Karpas-422 (cell line): ENCODE data around the gene STOX2. TPM values are rescaled to one million over a fixed set of nuclear protein-coding genes. Genes with fewer than 3 reads are reported as not detected.

Experiments
- DNase-seq: peaks from one replicate; pipeline ENCODE4 v3.0.0-alpha.2; 2015
- H2AFZ ChIP-seq: fragments of 200-600 bp; sonication (generic); 2 replicates; pipeline ENCODE4 v1.6.1; 2014; ENCODE audit warnings: antibody characterized with exemption, low read length, mixed read lengths
- H3K27ac ChIP-seq: fragments of 200-600 bp; sonication (generic); 2 replicates; pipeline ENCODE4 v1.5.1; 2014; ENCODE audit warnings: mild to moderate bottlenecking, low read length, moderate library complexity
- H3K27me3 ChIP-seq: fragments of 200-600 bp; sonication (generic); 2 replicates; pipeline ENCODE4 v1.6.1; 2014; ENCODE audit warnings: low read length, mixed read lengths
- H3K36me3 ChIP-seq: fragments of 200-600 bp; sonication (generic); 2 replicates; pipeline ENCODE4 v1.6.1; 2014; ENCODE audit warnings: low read length, mixed read lengths; ENCODE audit not compliant: insufficient read depth
- H3K4me1 ChIP-seq: fragments of 200-600 bp; sonication (generic); 2 replicates; pipeline ENCODE4 v1.6.1; 2014; ENCODE audit warnings: mild to moderate bottlenecking, low read length, mixed read lengths
- H3K4me2 ChIP-seq: fragments of 200-600 bp; sonication (generic); 2 replicates; pipeline ENCODE4 v1.6.1; 2014; ENCODE audit warnings: low read length, low read depth, mild to moderate bottlenecking; ENCODE audit not compliant: poor library complexity, severe bottlenecking
- H3K4me3 ChIP-seq: fragments of 200-600 bp; sonication (generic); 2 replicates; pipeline ENCODE4 v1.5.1; 2014; ENCODE audit warnings: mild to moderate bottlenecking, antibody characterized with exemption, low read length, mixed read lengths
- H3K79me2 ChIP-seq: fragments of 200-600 bp; sonication (generic); 2 replicates; pipeline ENCODE4 v1.6.1; 2014; ENCODE audit warnings: mild to moderate bottlenecking, low read length, mixed read lengths
- H3K9ac ChIP-seq: fragments of 200-600 bp; sonication (generic); 2 replicates; pipeline ENCODE4 v1.6.0; 2014; ENCODE audit warnings: low read length
- H3K9me2 ChIP-seq: fragments of 200-600 bp; sonication (generic), shearing (Covaris generic); replicated peaks from 2 replicates; pipeline ENCODE4 v1.6.0; 2014; ENCODE audit warnings: mild to moderate bottlenecking, low read length, moderate library complexity; ENCODE audit not compliant: insufficient read depth
- H3K9me3 ChIP-seq: fragments of 300-700, 200-600 bp; sonication (generic); 2 replicates; pipeline ENCODE4 v1.6.1; 2014; ENCODE audit warnings: low read length, mixed read lengths
- H4K20me1 ChIP-seq: fragments of 200-600 bp; sonication (generic); 2 replicates; pipeline ENCODE4 v1.6.1; 2014; ENCODE audit warnings: mild to moderate bottlenecking, antibody characterized with exemption, low read length, low read depth; ENCODE audit not compliant: insufficient read depth
- total RNA-seq: library from RNA; depleted of rRNA; stranded (reverse); fragments of >200 nt; shearing (Covaris generic); gene quantifications from 2 replicates; pipeline ENCODE4 v1.2.3, GENCODE V29; 2014; ENCODE audit warnings: low replicate concordance

The STOX2 gene
- total RNA-seq, 1 experiment from 2014 or later: not detected

DNA sequence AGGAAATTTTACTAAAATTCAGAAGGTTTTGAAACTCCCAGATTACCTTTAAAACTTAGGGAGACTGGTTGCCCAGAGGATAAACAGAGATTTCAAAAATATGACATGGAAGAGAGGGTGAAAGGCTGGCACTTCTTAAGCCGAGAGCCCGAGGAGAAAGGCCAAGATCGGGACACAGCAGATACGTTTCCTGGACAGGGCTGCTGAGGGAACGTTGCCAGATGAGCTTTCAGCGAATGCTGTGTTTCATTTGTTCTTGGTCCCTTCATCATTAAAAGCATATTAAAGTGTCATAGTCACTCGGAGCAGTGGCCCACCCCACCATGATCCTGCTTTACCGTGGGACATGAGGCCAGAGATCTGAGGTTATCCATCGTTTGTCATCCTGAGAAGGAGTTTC lies 37.9 kb upstream of the STOX2 start:
- Histone ChIP-seq H3K4me1 (no peaks in the 10 kb centered on the region), H3K4me3 (no peak overlapping the region), H3K4me2 (no peak overlapping the region), H3K27me3 (no peaks in the 10 kb centered on the region), H3K27ac (no peak overlapping the region), H3K9me2 (no peaks in the 10 kb centered on the region), H3K79me2 (no peaks in the 10 kb centered on the region), H4K20me1 (no peaks in the 10 kb centered on the region), H3K9ac (no peak overlapping the region), H3K36me3 (no peaks in the 10 kb centered on the region), H2AFZ (no peak overlapping the region), H3K9me3 (no peaks in the 10 kb centered on the region)
- no peak for DNase-seq

DNA sequence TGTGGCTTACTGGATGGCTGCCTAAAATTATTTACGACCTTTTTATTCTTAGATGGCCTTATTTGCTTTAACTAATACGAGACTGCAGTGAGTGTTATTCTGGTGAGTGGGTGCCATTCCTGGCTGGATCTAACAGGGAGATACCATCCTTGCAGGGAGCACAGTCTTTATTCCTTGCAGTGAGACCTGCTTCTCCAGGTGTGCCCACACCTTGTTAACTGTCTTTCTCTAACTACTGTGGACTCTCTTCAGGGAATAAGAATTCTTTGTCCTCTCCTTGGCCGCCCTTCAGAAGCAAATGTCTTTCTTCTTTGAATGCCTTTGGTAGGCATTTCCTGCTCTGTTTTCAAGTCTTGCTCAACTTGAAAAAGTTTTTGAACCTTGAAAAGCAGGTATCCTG lies 34.1 kb upstream of the STOX2 start:
- Histone ChIP-seq H3K9me3 (no peaks in the 10 kb centered on the region), H3K4me3 (no peak overlapping the region), H3K27ac (no peak overlapping the region), H3K9me2 (no peaks in the 10 kb centered on the region), H3K79me2 (no peaks in the 10 kb centered on the region), H3K27me3 (no peaks in the 10 kb centered on the region), H3K4me2 (no peak overlapping the region), H4K20me1 (no peaks in the 10 kb centered on the region), H3K36me3 (no peaks in the 10 kb centered on the region), H3K9ac (no peak overlapping the region), H3K4me1 (no peaks in the 10 kb centered on the region), H2AFZ (no peak overlapping the region)
- DNase-seq: no peak

DNA sequence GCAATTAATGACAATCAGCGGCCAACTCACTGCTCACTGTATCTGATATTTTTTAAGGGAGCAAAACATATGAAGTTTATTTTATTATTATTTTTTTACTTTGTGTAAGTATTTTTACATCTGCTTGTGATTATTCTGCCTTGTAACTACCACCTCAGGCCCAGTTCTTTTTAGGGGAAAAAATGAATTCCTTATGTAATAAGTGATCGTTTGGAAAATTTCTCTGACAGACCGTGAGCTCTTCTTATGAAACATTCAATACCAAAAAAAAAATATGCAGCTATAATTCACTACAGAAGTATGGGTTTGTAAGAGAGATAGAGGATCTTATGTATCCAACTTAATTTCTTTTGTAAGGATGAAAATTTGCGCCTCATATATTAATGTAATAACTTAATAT lies 33.5 kb upstream of the STOX2 start:
- no peaks in the 10 kb centered on the region for H3K27me3 ChIP-seq
- DNase-seq: no peak
- no peaks in the 10 kb centered on the region for H3K79me2 ChIP-seq
- H3K9me2 ChIP-seq: no peaks in the 10 kb centered on the region
- H3K4me3 ChIP-seq: no peak overlapping the region
- no peaks in the 10 kb centered on the region for H3K4me1 ChIP-seq
- H3K27ac ChIP-seq: no peak overlapping the region
- H3K4me2 ChIP-seq: no peak overlapping the region
- no peaks in the 10 kb centered on the region for H4K20me1 ChIP-seq
- no peak overlapping the region for H2AFZ ChIP-seq
- no peak overlapping the region for H3K9ac ChIP-seq
- H3K36me3 ChIP-seq: no peaks in the 10 kb centered on the region
- no peaks in the 10 kb centered on the region for H3K9me3 ChIP-seq

DNA sequence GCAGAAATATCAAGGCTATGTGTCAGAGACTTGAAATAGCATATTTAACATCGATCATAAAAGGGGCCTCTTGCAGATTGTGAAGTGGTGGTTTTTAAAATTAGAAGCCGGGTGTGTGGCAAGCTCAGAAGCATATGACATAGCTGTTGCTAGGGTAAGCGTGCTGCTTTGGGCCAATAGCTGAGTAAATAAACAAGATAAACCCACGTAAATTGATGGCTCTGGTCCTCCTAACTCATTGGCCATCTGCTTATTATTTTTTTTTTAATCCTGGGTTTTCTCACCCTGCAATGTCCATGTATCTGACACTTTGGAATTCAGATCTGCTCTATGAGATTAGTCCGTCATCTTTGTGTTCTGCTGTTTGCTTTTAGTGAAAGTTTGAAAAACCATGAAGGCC lies 32.6 kb upstream of the STOX2 start:
- no peaks in the 10 kb centered on the region for H3K27me3 ChIP-seq
- no peaks in the 10 kb centered on the region for H4K20me1 ChIP-seq
- no peak overlapping the region for H2AFZ ChIP-seq
- no peak overlapping the region for H3K9ac ChIP-seq
- no peaks in the 10 kb centered on the region for H3K36me3 ChIP-seq
- no peak overlapping the region for H3K4me2 ChIP-seq
- no peak overlapping the region for H3K27ac ChIP-seq
- no peaks in the 10 kb centered on the region for H3K79me2 ChIP-seq
- no peak overlapping the region for H3K4me3 ChIP-seq
- H3K9me2 ChIP-seq: no peaks in the 10 kb centered on the region
- no peak for DNase-seq
- no peaks in the 10 kb centered on the region for H3K9me3 ChIP-seq
- no peaks in the 10 kb centered on the region for H3K4me1 ChIP-seq

DNA sequence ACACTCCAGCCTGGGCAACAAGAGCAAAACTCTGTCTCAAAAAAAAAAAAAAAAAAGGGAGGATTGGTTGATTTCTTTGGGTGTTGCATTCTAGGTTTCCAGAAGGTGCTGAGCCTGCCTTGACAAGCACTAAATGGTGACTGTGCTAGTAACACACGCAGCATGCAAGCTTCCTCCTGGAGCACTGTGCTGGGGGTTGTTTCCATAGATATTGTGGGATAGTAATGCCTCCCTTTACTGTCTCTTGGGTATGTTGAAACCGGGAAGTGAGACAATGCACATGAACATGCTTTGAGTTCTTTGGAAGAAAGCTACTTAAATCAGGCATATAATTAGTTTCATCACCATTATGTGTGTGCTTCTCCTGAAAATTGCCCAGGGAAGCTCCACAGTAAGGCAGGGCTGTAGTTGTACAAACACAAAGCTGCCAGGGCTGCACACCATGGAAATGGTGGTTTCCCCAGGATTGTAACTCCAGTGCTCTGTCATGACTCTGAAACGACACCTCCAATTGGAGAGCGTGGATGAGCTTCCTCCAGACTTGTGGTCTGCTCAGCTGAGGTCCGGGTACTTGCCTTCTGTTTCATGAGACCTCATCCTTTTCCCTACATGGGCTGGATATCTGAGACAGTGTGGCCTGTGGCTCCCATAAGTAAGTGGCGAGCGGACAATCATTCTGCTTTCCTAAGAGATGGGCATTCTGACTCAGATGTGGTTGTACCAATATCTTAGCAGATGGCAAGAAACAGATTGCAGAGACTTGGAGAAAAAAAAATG lies 31.5 kb upstream of the STOX2 start:
- H3K4me1 ChIP-seq: no peaks in the 10 kb centered on the region

DNA sequence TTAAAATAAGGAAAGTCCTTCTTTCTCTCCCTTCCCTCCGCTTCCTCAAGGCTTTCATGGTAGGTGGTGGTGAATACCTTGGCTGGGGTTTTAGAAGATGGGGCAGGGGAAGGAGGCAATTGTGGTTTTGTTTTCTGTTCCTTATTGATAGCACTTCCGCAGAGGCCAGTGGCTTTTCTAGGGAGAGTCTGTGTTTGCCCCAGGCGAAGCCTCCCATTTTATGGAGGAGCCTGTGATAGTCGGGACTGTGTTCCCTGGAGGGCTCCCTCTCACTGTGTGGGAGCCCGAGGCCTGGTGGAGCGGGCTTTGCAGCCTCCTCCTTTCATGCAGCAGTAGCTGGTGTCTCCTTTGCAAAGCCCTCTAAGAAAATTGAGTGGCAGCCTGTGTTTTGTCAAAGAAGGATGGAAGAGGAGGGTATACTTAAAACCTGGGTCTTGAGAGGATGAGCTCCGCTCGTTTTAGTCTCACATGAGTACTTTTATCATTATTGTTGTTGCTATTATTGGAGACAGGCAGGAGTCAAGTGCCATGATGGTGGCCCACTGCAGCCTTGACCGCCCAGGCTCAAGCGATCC lies 29.8 kb upstream of the STOX2 start:
- Histone ChIP-seq H3K36me3 (no peaks in the 10 kb centered on the region), H3K9ac (no peak overlapping the region), H3K27ac (no peak overlapping the region), H3K9me3 (no peaks in the 10 kb centered on the region), H3K79me2 (no peaks in the 10 kb centered on the region), H3K4me2 (no peak overlapping the region), H3K4me1 (no peaks in the 10 kb centered on the region), H3K27me3 (no peaks in the 10 kb centered on the region), H3K4me3 (no peak overlapping the region), H4K20me1 (no peaks in the 10 kb centered on the region), H2AFZ (no peak overlapping the region), H3K9me2 (no peaks in the 10 kb centered on the region)
- DNase-seq: no peak

More for the DNA sequence above, 31.5 kb upstream of the STOX2 start:
- no peak for DNase-seq
- H2AFZ ChIP-seq: no peak overlapping the region
- H3K27ac ChIP-seq: no peak overlapping the region
- H3K36me3 ChIP-seq: no peaks in the 10 kb centered on the region
- H3K79me2 ChIP-seq: no peaks in the 10 kb centered on the region
- H4K20me1 ChIP-seq: no peaks in the 10 kb centered on the region
- no peak overlapping the region for H3K4me2 ChIP-seq
- no peak overlapping the region for H3K9ac ChIP-seq
- no peak overlapping the region for H3K4me3 ChIP-seq
- H3K9me2 ChIP-seq: no peaks in the 10 kb centered on the region
- no peaks in the 10 kb centered on the region for H3K27me3 ChIP-seq
- H3K9me3 ChIP-seq: no peaks in the 10 kb centered on the region

DNA sequence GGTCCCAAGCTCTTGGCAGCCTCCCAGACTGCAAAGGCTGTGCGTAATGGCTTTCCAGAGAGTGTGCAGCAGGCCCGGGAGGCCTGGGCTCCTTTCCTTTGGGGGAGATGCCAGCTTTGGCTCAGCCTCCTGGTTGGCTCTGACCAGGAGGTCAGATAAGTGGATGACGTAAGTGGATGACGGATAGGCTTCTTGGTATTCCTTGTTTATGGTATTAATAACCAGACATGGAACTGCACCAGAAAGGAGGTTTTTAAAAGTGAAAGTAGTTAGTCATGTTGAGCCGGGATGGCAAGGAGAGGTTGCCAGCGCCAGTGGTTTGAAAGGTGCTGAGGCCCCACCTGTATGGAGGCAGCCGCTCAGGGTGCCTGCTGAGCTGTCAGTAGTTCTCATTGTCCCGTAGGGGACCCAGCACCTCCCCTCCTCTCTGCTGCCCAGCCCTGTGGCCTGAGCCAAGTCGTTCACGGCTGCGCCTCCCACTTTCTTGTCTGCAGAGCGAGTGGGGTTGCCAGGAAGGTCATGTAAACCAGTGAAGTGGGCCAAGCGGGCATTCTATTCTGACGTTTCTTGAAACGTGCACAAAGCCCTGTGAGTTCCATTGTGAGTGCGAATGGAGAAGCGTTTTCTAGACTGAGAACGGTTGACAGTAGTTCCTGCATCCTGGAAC lies 28.7 kb upstream of the STOX2 start:
- Histone ChIP-seq H3K4me2 (no peak overlapping the region), H3K4me3 (no peak overlapping the region), H3K27ac (no peak overlapping the region), H3K4me1 (no peaks in the 10 kb centered on the region), H3K9me3 (no peaks in the 10 kb centered on the region), H3K79me2 (no peaks in the 10 kb centered on the region), H2AFZ (no peak overlapping the region), H3K9me2 (no peaks in the 10 kb centered on the region), H3K36me3 (no peaks in the 10 kb centered on the region), H3K9ac (no peak overlapping the region), H3K27me3 (no peaks in the 10 kb centered on the region), H4K20me1 (no peaks in the 10 kb centered on the region)
- no peak for DNase-seq

DNA sequence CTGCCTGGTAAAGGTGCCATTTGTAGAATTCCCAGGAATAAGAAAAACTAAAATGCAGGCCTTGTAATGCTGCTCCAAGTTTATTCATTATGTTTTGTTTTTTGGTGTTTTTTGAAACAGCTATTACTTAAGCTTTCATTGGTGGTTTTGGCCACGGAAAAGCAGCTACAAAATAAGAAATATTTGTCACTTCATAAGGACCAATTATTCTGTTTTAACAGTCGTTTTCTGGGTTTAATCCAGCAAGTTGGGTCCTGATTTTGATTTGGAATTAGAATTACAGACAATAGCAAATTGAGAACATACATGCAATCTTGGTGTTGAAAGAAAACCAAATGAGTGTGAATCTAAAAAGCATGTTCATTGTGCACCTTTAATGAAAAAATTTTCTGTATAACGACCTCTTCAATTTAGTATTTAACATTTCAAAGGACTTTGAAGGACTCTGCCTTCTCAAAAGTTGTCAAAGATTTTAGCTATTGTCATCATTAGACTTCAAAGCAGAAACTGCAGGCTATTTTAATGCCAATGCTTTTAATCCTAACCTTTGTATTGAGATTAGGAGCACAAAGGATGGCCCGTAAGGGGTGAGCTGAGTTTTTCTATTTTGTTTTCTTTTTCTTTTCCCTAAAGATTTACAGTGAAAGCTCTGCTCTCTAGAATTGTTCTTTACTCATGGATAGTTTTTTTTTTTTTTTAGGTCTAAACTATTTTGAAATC lies 26.7 kb upstream of the STOX2 start:
- H3K9me2 ChIP-seq: no peaks in the 10 kb centered on the region
- H3K4me1 ChIP-seq: no peaks in the 10 kb centered on the region
- no peak for DNase-seq
- no peaks in the 10 kb centered on the region for H3K27me3 ChIP-seq
- no peaks in the 10 kb centered on the region for H3K36me3 ChIP-seq
- H3K9ac ChIP-seq: no peak overlapping the region
- H3K79me2 ChIP-seq: no peaks in the 10 kb centered on the region
- no peaks in the 10 kb centered on the region for H4K20me1 ChIP-seq
- H3K4me2 ChIP-seq: no peak overlapping the region
- no peaks in the 10 kb centered on the region for H3K9me3 ChIP-seq
- H3K4me3 ChIP-seq: no peak overlapping the region
- no peak overlapping the region for H3K27ac ChIP-seq
- no peak overlapping the region for H2AFZ ChIP-seq
